ENCODE results near the gene SH3GL1. TPM values are rescaled to one million over a fixed set of nuclear protein-coding genes. Genes with fewer than 3 reads are reported as not detected.

SH3GL1 gene
- total and polyA plus RNA-seq, 9 of the 15 experiments (the other 6 are each of a cell fraction or from before 2014, with no cell fraction given): 1.7 to 75.3 (median 25.7) TPM

- TF ChIP-seq ZKSCAN8 (CRISPR knock-in tag; IDR thresholded peaks at IDR 0.05) (peak; percentile 82; the same call in 1 of the 2 replicates), PHB2 (IDR thresholded peaks at IDR 0.05; ENCODE audit: low read depth) (no peak), LARP7 (IDR thresholded peaks at IDR 0.05) (peak; percentile 12; the same call in 1 of the 2 replicates), RFX7 (CRISPR knock-in tag; IDR thresholded peaks at IDR 0.05) (peak; percentile 70; the same call in 1 of the 2 replicates), STAT5A (IDR thresholded peaks at IDR 0.05; ENCODE audit: borderline replicate concordance, low read length) (peak; percentile 60; the same call in 1 of the 2 replicates), C11orf30 (IDR thresholded peaks at IDR 0.05; ENCODE audit: low read depth) (peak; percentile 99), TRIM24 (IDR thresholded peaks at IDR 0.05) (peak; percentile 66 to 84; a peak in 3 of 4 replicates), ILK (tag; IDR thresholded peaks at IDR 0.05; ENCODE audit: borderline replicate concordance, low read depth) (no peak), NRF1 (conservative IDR thresholded peaks at IDR 0.05 in 1 of 2, IDR thresholded peaks at IDR 0.05 in 1 of 2) (peak; percentile 75 to 79), CEBPZ (IDR thresholded peaks at IDR 0.05; ENCODE audit: borderline replicate concordance, low read depth, low read length) (no peak), SP1 (CRISPR knock-in tag; IDR thresholded peaks at IDR 0.05) (peak; percentile 81), CUX1 (CRISPR knock-in tag; IDR thresholded peaks at IDR 0.05) (peak; percentile 94), BRD4 (IDR thresholded peaks at IDR 0.05) (peak; percentile 0; the same call in 1 of the 2 replicates), PHF21A (IDR thresholded peaks at IDR 0.05; ENCODE audit: borderline replicate concordance, low read depth) (peak; percentile 94), NR4A1 (CRISPR knock-in tag; IDR thresholded peaks at IDR 0.05) (peak; percentile 97), NR4A1 (tag; IDR thresholded peaks at IDR 0.05) (peak; percentile 91), TEAD4 (IDR thresholded peaks at IDR 0.05; ENCODE audit: low read length) (peak; percentile 71), TEAD4 (CRISPR knock-in tag; IDR thresholded peaks at IDR 0.05; ENCODE audit: borderline replicate concordance) (peak; percentile 71; the same call in 1 of the 2 replicates), RNF2 (IDR thresholded peaks at IDR 0.05) (peak; percentile 99), EGR1 (conservative IDR thresholded peaks at IDR 0.05) (peak; percentile 73)
These were observed 25.7 kb downstream of the SH3GL1 start (continued) for GRCh38 chr19:4374498-4375163.

Data from K562 (cell line).